Upper lobe of left lung (tissue), 6 donors: Measurements from ENCODE around the gene SAMD4B. TPM values are rescaled to one million over a fixed set of nuclear protein-coding genes. Genes with fewer than 3 reads are reported as not detected.
A peak's percentile ranks its signal among the peaks of the same experiment; 100 is the strongest.

Experiments
- ATAC-seq, 2 donors: fragments of 200-7000 bp; cut with Tn5 transposase; one replicate each; pipeline ENCODE4 v1.9.1; 2022; ENCODE audit warnings: mild to moderate bottlenecking in 2 of 2, moderate library complexity in 2 of 2; ENCODE audit not compliant: low FRiP score in 2 of 2
- DNase-seq, 2 donors: peaks; one replicate each; pipeline ENCODE4 v3.0.0-alpha.2; 2019 to 2020
- H3K27ac ChIP-seq, 4 donors: fragments of 200-600 bp; sonication (generic); one replicate each; pipeline ENCODE4 v1.5.1; 2016 to 2019
- H3K27me3 ChIP-seq, 4 donors: fragments of 200-600 bp; sonication (generic); one replicate each; pipeline ENCODE4 v1.5.1; 2017 to 2019
- H3K36me3 ChIP-seq, 4 donors: fragments of 200-600 bp; sonication (generic); one replicate each; pipeline ENCODE4 v1.5.1; 2016 to 2019
- H3K4me1 ChIP-seq, 4 donors: fragments of 200-600 bp; sonication (generic); one replicate each; pipeline ENCODE4 v1.5.1; 2018 to 2019
- H3K4me3 ChIP-seq, 4 donors: fragments of 200-600 bp; sonication (generic); one replicate each; pipeline ENCODE4 v1.5.1; 2017 to 2019; ENCODE audit warnings: mild to moderate bottlenecking in 2 of 4, moderate library complexity in 1 of 4
- H3K9me3 ChIP-seq, 4 donors: fragments of 200-600 bp; sonication (generic); one replicate each; pipeline ENCODE4 v1.5.1; 2018 to 2019
- EP300 ChIP-seq, 4 donors: sonication (generic); formaldehyde crosslinking; IDR thresholded peaks; one replicate each; pipeline ENCODE4 v1.5.1; 2017; ENCODE audit warnings: antibody characterized with exemption in 4 of 4, control low read depth in 2 of 4
- POLR2A ChIP-seq, 4 donors: fragments of 450-650 bp; IDR thresholded peaks; one replicate each; pipeline ENCODE4 v1.5.1; 2016 to 2017; ENCODE audit warnings: antibody characterized with exemption in 4 of 4, mild to moderate bottlenecking in 2 of 4
- POLR2AphosphoS5 ChIP-seq, 2 donors: sonication (generic); formaldehyde crosslinking; IDR thresholded peaks; one replicate each; pipeline ENCODE4 v1.5.1; 2017; ENCODE audit warnings: antibody characterized with exemption in 2 of 2
- WGBS, 2 donors: methylation state at CpG; one replicate each; pipeline ENCODE4 v1.1.5; 2017 to 2018; 5-methylcytosine and 5-hydroxymethylcytosine counted together
- total RNA-seq, 6 donors: library from RNA; depleted of rRNA in 4 of 6; stranded (reverse); fragments of >200 nt in 4 of 6; gene quantifications; one replicate each; pipeline versions ENCODE4 v1.1.0 to v1.2.1, GENCODE V29; 2016 to 2021
- TF ChIP-seq, protein P1 (sequence below), 6 experiments: fragments of 450-650 bp in 4 of 6; fragments of 200-600 bp in 2 of 6; sonication (generic) in 2 of 6; IDR thresholded peaks; one replicate each; pipeline ENCODE4 v1.5.1; 2016 to 2019; ENCODE audit warnings: antibody characterized with exemption in 6 of 6
- donor health status: DM: no; HTN: no; CAD: no; lungs with moderate emphysema.
- donor health status: DM: no; HTN: yes; CAD: no; lungs with severe emphysema.

Gene SAMD4B
- total RNA-seq, 6 donors from 2014 or later = 57.7 to 125 (median 79.3) TPM

DNA sequence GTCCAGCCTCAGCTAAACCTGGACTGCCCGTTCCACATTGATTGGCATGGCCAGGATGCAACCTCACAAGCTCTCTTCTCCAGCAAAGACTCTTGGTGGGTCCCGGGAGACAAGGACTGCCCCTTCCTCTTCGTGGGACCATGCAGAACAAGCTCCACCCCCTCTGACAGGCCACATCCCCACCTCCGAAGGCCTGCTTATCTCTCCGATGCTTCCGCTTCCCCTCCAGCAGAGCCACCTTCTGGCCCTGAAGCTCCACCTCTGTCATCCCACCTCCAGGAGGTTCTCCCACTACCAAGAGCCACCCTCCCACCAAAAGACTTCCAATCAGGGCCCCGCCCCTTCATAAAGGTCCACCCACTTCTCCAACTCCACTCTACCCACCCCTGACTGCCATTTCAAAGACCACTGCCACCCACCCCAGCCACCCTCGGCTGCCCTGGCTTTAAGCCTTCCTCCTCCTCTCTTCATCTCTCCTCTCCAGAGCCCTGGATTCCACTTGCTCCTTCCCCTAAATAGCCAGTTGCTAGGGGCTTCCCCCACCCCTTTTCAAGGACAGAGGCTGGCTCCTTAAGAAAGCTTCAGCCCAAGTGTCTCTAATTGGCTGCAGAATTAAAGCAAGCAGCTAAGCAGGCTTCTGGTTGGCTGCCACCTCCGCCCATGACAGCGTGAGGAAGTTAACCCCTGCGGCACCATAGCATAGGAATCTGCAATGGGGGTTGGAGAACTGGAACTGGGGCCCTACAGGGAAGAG, 31.5 kb upstream of the SAMD4B start:
- no peak overlapping the region for H3K4me3 ChIP-seq
- ATAC-seq (no peak), DNase-seq (no peak)
- peaks cover 0 to 15% (median 6%) of the 10 kb centered on the region in 4 donors for H3K4me1 ChIP-seq
- H3K27ac ChIP-seq = no peak overlapping the region
- peaks cover 0 to 21% (median 12%) of the 10 kb centered on the region in 4 donors for H3K36me3 ChIP-seq
- TF ChIP-seq POLR2A (IDR thresholded peaks at IDR 0.05) (no peak), POLR2AphosphoS5 (IDR thresholded peaks at IDR 0.05) (no peak), EP300 (IDR thresholded peaks at IDR 0.05) (no peak)
- TF ChIP-seq, protein P1, sequence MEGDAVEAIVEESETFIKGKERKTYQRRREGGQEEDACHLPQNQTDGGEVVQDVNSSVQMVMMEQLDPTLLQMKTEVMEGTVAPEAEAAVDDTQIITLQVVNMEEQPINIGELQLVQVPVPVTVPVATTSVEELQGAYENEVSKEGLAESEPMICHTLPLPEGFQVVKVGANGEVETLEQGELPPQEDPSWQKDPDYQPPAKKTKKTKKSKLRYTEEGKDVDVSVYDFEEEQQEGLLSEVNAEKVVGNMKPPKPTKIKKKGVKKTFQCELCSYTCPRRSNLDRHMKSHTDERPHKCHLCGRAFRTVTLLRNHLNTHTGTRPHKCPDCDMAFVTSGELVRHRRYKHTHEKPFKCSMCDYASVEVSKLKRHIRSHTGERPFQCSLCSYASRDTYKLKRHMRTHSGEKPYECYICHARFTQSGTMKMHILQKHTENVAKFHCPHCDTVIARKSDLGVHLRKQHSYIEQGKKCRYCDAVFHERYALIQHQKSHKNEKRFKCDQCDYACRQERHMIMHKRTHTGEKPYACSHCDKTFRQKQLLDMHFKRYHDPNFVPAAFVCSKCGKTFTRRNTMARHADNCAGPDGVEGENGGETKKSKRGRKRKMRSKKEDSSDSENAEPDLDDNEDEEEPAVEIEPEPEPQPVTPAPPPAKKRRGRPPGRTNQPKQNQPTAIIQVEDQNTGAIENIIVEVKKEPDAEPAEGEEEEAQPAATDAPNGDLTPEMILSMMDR (IDR thresholded peaks at IDR 0.05) = no peak
- 71 to 79% methylated on average over 6 to 11 of the region's 11 CpGs for WGBS, 2 donors
- peaks cover 0 to 11% (median 3%) of the 10 kb centered on the region in 4 donors for H3K27me3 ChIP-seq
- no peaks in the 10 kb centered on the region for H3K9me3 ChIP-seq

DNA sequence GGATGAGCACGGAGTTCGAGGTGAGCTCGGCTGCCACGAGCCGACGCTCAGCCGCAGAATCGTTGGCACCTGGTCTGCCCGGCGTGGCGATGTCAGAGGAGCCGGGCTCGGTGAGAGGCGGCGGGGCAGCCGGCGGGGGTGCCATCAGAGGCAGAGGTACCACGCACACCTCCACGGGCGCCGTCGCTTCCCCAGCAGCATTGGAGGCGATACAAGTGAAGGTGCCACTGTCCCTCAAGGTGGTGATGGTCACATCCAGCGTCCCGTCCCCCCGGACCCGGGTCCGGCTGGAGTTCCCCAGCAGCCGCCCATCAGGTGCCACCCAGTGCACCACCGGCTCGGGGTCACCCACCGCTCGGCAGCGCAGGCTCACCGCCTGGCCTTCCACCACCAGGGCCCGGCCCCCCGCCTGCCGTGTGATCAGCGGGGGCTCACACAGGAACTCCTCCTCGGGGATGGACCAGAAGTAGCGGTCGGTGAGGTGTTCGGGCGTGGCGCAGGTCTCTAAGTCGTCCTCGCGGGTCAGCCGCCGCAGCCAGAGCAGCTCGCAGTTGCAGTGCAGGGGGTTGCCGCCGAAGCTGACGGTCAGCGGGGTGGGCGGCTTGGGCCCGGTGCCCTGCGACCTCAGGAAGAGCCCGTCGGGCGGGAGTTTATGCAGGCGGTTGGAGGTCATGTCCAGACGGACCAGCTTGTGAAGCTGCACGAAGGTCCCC, 28.0 kb upstream of the SAMD4B start:
- 98 to 100% methylated on average over 33 to 56 of the region's 64 CpGs for WGBS, 2 donors
- H3K9me3 ChIP-seq = no peaks in the 10 kb centered on the region
- no peak overlapping the region for H3K4me3 ChIP-seq
- no peaks in the 10 kb centered on the region for H3K4me1 ChIP-seq
- ATAC-seq (no peak), DNase-seq (peak in 1 of 2 donors; percentile 77)
- no peaks in the 10 kb centered on the region for H3K27me3 ChIP-seq
- H3K27ac ChIP-seq = no peak overlapping the region
- peaks cover 0 to 21% (median 12%) of the 10 kb centered on the region in 4 donors for H3K36me3 ChIP-seq
- TF ChIP-seq POLR2A (IDR thresholded peaks at IDR 0.05) (no peak), POLR2AphosphoS5 (IDR thresholded peaks at IDR 0.05) (no peak), EP300 (IDR thresholded peaks at IDR 0.05) (no peak)
- TF ChIP-seq, protein P1 (IDR thresholded peaks at IDR 0.05) = no peak

DNA sequence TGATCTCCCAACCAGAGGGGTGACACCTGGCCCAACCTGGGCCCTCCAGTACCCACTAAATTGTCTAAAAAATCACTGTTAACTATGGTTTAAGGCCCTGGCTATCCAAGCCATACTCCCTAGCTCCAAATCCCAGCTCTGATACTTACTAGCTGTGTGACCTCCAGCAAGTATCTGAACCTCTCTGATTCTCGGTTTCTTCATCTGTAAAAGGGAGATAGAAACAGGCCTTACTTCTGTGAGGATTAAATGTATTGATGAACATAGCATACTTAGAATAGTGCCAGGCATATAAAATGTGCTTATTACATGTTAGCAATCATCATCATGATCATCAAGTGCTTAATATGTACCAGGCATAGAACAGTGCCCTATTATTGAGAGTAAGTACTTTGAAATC, 26.3 kb upstream of the SAMD4B start:
- H3K27me3 ChIP-seq = no peaks in the 10 kb centered on the region
- H3K27ac ChIP-seq = no peak overlapping the region
- no peaks in the 10 kb centered on the region for H3K9me3 ChIP-seq
- DNase-seq (no peak), ATAC-seq (no peak)
- peaks cover 0 to 21% (median 10%) of the 10 kb centered on the region in 4 donors for H3K36me3 ChIP-seq
- WGBS, 2 donors = 100% methylated on average over 1 of the region's 1 CpG
- peaks cover 8 to 13% (median 8%) of the 10 kb centered on the region in 4 donors for H3K4me1 ChIP-seq
- TF ChIP-seq POLR2AphosphoS5 (IDR thresholded peaks at IDR 0.05) = no peak
- TF ChIP-seq, protein P1 (IDR thresholded peaks at IDR 0.05) = no peak
- TF ChIP-seq POLR2A (IDR thresholded peaks at IDR 0.05) = no peak
- TF ChIP-seq EP300 (IDR thresholded peaks at IDR 0.05) = no peak
- no peak overlapping the region for H3K4me3 ChIP-seq

DNA sequence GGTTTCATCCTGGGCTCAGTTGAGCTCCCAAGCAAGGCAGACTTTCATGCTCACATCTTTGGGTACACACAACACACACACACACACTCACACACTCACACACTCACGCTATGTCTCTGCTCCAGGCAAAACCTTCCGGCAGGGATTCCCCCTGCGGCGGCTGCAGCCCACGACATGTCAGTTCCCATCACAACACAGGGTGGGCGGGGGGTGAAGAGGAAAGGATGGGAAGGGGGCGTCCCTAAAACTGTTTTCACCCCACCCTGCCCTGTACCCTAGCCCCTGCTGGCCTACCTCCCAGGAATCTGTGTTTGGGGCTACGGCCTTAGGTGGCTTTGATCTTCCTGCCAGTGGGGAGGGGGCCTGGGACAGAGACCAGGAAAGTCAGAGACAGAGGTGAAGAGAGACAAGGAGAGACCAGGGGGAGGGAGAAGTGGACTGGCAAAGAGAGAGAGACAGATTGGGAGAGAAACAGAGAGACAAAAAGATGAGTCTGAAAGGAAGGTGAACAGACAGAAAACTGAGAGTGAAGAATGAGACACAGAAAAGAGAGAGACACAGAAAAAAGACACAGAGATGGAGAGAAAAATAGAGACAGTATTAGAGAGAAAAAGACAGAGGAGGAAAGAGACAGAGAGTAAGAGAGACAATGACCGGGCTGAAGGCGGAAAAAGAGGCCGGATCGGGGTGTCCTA, 25.4 kb upstream of the SAMD4B start:
- WGBS, 2 donors = 93% methylated on average over 12 of the region's 12 CpGs
- Histone ChIP-seq H3K27ac (no peak overlapping the region), H3K9me3 (no peaks in the 10 kb centered on the region), H3K4me3 (no peak overlapping the region), H3K27me3 (no peaks in the 10 kb centered on the region), H3K4me1 (peaks cover 8 to 16% (median 10%) of the 10 kb centered on the region in 4 donors), H3K36me3 (peaks cover 0 to 21% (median 10%) of the 10 kb centered on the region in 4 donors)
- ATAC-seq (no peak), DNase-seq (peak in 1 of 2 donors; percentile 42)
- TF ChIP-seq POLR2A (IDR thresholded peaks at IDR 0.05) (no peak), EP300 (IDR thresholded peaks at IDR 0.05) (no peak), POLR2AphosphoS5 (IDR thresholded peaks at IDR 0.05) (no peak)
- TF ChIP-seq, protein P1 (IDR thresholded peaks at IDR 0.05) = no peak
